Measurements from ENCODE around the gene MTHFD1L. TPM values are rescaled to one million over a fixed set of nuclear protein-coding genes. Genes with fewer than 3 reads are reported as not detected.

The MTHFD1L gene
- polyA plus RNA-seq, 3 donors = 16.6 to 19.6 (median 16.8) TPM

DNA sequence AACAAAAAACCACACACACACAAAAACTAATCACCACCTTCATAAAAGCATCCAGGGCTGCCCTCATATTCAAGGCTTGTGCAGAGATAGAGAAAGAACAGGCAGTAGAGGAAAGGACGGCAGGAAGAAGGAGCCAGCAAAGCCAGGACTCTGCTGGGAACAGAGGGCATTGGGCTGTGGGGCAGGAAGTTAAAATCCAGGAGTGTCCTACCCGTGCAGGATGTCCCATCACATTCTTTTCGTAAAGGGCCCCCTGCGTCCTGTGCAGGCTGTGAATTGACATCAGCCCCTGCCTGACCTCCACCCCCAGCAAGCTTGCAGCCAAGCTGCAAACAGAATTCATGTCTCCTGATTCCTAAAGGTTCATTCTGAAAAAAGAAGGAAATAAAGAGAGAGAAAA, 277.8 kb downstream of the MTHFD1L start:
- DNase-seq (ENCODE audit: extremely low read depth in 1 of 11, low read depth in 9 of 11, low spot score in 4 of 11) = no peak

DNA sequence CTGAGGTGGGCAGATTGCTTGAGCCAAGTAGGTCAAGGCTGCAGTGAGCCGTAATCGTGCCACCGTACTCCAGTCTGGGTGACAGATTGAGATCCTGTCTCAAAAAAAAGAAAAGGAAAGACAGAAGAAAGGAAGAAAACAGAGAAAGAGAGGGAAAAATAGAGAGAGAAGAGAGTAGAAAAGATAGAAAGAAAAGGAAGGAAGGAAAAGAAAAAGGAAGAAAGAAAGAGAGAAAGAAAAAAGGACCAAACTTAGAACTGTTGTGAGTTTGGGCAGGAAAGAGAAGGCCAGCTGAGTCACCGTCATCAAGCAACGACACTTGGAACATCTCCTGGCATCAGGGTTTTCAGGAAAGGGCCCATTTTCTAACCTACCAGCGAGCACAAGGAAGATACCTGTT, 278.3 kb downstream of the MTHFD1L start:
- no peak for DNase-seq (ENCODE audit: extremely low read depth in 1 of 11, low read depth in 9 of 11, low spot score in 4 of 11)

DNA sequence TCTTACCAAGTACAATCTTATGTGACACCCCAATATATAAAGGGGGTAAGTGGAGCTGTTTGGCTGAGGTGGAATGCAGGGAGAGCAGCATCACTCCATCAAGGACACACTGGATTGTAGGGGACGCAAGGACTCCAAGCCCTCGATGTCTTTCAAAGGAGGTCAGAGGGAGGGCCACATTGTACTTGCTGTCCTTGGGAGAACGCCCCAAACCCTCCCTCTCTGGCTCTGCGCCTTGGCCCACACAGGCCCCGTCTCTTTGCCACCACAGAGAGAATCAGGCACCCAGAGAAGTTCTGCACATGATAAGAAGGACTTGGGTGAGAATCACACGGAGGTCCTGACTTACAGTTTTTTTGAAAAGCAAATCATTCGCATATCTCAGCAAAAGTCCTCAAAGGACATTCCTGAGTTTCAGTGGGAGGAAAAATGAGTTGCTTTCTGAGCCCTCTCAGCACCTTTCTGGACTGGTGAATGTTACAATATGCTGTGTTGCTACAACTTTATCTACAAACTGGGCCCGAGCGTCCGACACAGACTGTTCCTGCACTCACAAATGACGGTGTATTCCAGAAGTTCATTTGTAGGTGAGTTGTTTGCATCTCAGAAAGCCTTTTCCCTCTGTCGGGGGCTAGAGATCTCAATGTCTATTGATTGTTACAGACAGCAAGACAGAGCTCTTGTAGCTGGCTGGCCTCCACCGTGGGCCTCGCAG, 281.8 kb downstream of the MTHFD1L start:
- DNase-seq (ENCODE audit: extremely low read depth in 1 of 11, low read depth in 9 of 11, low spot score in 4 of 11) = no peak

DNA sequence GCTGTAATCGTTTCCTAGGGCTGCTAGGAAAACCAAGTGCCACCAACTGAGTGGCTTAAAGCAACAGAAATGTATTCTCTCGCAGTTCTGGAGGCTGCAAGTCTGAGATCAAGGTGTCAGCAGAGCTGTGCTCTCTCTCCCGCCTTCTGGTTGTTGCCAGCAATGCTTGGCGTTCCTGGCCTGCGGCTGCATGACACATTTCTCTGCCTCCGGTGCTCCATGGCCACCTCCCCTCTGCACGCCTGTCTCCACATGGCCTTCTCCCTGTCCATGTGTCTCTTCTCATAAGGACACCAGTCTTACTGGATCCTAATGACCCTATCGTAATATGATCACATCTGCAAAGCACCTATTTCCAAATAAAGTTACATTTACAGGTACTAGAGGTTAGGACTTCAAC, 282.6 kb downstream of the MTHFD1L start:
- no peak for DNase-seq (ENCODE audit: extremely low read depth in 1 of 11, low read depth in 9 of 11, low spot score in 4 of 11)

DNA sequence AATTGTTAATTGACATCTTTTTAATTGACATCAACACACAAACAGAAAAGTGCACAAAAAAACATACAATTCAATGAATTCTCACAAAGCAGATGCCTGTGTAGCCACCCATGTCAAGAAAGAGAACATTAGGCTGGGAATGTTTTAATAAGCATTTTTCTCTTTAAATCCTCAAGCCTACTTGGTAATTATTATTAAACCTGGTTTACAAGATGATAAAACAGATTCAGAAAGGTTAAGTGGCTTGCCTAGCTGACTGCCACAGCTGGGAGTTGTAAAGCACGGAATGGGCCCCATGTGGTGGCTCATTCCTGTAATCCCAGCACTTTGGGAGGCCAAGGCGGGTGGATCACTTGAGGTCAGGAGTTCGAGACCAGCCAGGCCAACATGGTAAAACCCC, 284.3 kb downstream of the MTHFD1L start:
- no peak for DNase-seq (ENCODE audit: extremely low read depth in 1 of 11, low read depth in 9 of 11, low spot score in 4 of 11)
